WTC11 (cell line): Measurements from ENCODE around the gene CTNNA3. TPM values are rescaled to one million over a fixed set of nuclear protein-coding genes. Genes with fewer than 3 reads are reported as not detected.

Source experiments
- ATAC-seq: fragments of 200-7000 bp; cut with Tn5 transposase; 2 replicates; pipeline ENCODE4 v1.10.0; 2021; ENCODE audit warnings: mild to moderate bottlenecking, moderate library complexity
- CTCF ChIA-PET: fragments of 300-600 bp; sonication (Branson Sonifier 250); formaldehyde crosslinking; loops from one replicate; lab custom pipeline; 2021; ENCODE audit warnings: antibody characterized with exemption; lab: Charles Lee
- POLR2A ChIA-PET: fragments of 350-600 bp; sonication (Branson Sonifier 250); formaldehyde crosslinking; loops from one replicate; lab custom pipeline; 2021; ENCODE audit warnings: antibody characterized with exemption; lab: Charles Lee
- DNase-seq: peaks from one replicate; pipeline ENCODE4 v3.0.0; 2021; ENCODE audit warnings: low spot score
- H3K27ac Mint-ChIP-seq: 2 replicates; pipeline ENCODE4 v1.8.0; 2021; ENCODE audit warnings: mixed read lengths
- H3K27me3 Mint-ChIP-seq: 2 replicates; pipeline ENCODE4 v1.8.0; 2021; ENCODE audit warnings: low read depth, mild to moderate bottlenecking, moderate library complexity, mixed read lengths
- H3K36me3 Mint-ChIP-seq: 2 replicates; pipeline ENCODE4 v1.8.0; 2021; ENCODE audit warnings: mixed read lengths
- H3K4me1 Mint-ChIP-seq: 2 replicates; pipeline ENCODE4 v1.8.0; 2022; ENCODE audit warnings: mixed read lengths
- H3K4me3 Mint-ChIP-seq: 2 replicates; pipeline ENCODE4 v1.8.0; 2021; ENCODE audit warnings: mild to moderate bottlenecking, moderate library complexity, mixed read lengths
- H3K9me3 Mint-ChIP-seq: 2 replicates; pipeline ENCODE4 v1.8.0; 2021; ENCODE audit warnings: mixed read lengths
- ETV6 ChIP-seq: sonication (generic); formaldehyde crosslinking; IDR thresholded peaks from 2 replicates; pipeline ENCODE4 v1.8.1; 2022; ENCODE audit warnings: mild to moderate bottlenecking, missing genetic modification reagents
- GABPB1 ChIP-seq: sonication (generic); formaldehyde crosslinking; IDR thresholded peaks from 2 replicates; pipeline ENCODE4 v1.8.1; 2023; ENCODE audit warnings: mild to moderate bottlenecking, missing genetic modification reagents
- GRHL2 ChIP-seq: fragments of 250-450 bp; sonication (Bioruptor Pico); IDR thresholded peaks from 2 replicates; pipeline ENCODE4 v1.8.0; 2022; ENCODE audit warnings: mild to moderate bottlenecking, moderate library complexity; ENCODE audit not compliant: insufficient replicate concordance, severe bottlenecking
- JUN ChIP-seq: sonication (generic); formaldehyde crosslinking; IDR thresholded peaks from 2 replicates; pipeline ENCODE4 v1.8.0; 2023; ENCODE audit warnings: mild to moderate bottlenecking, missing genetic modification reagents
- KAT7 ChIP-seq: sonication (generic); formaldehyde crosslinking; IDR thresholded peaks from 2 replicates; pipeline ENCODE4 v1.8.1; 2023; ENCODE audit warnings: missing genetic modification reagents, mild to moderate bottlenecking, borderline replicate concordance
- MXD4 ChIP-seq: fragments of 250-450 bp; sonication (Bioruptor Pico); IDR thresholded peaks from 2 replicates; pipeline ENCODE4 v1.8.0; 2021; ENCODE audit warnings: mild to moderate bottlenecking, moderate library complexity, borderline replicate concordance
- MYBL2 ChIP-seq: sonication (generic); formaldehyde crosslinking; IDR thresholded peaks from 2 replicates; pipeline ENCODE4 v1.8.1; 2023; ENCODE audit warnings: mild to moderate bottlenecking, moderate library complexity, missing genetic modification reagents
- TCF7 ChIP-seq: sonication (generic); formaldehyde crosslinking; IDR thresholded peaks from 2 replicates; pipeline ENCODE4 v1.8.0; 2022; ENCODE audit warnings: mild to moderate bottlenecking, low read depth, missing genetic modification reagents, moderate library complexity
- ZNF121 ChIP-seq: sonication (generic); formaldehyde crosslinking; IDR thresholded peaks from 2 replicates; pipeline ENCODE4 v1.8.0; 2023; ENCODE audit warnings: missing genetic modification reagents
- ZNF138 ChIP-seq: sonication (generic); formaldehyde crosslinking; conservative IDR thresholded peaks from 2 replicates; pipeline ENCODE4 v1.8.1; 2022; ENCODE audit warnings: mild to moderate bottlenecking, moderate library complexity, missing genetic modification reagents
- ZNF219 ChIP-seq: sonication (generic); formaldehyde crosslinking; IDR thresholded peaks from 2 replicates; pipeline ENCODE4 v1.8.0; 2023; ENCODE audit warnings: missing genetic modification reagents, mild to moderate bottlenecking, borderline replicate concordance
- ZNF232 ChIP-seq: sonication (generic); formaldehyde crosslinking; IDR thresholded peaks from 2 replicates; pipeline ENCODE4 v1.8.0; 2022; ENCODE audit warnings: mild to moderate bottlenecking, missing genetic modification reagents
- ZNF317 ChIP-seq: sonication (generic); formaldehyde crosslinking; IDR thresholded peaks from 2 replicates; pipeline ENCODE4 v1.8.1; 2023; ENCODE audit warnings: low read depth, mild to moderate bottlenecking, moderate library complexity, missing genetic modification reagents, borderline replicate concordance
- ZNF423 ChIP-seq: fragments of 250-450 bp; sonication (Bioruptor Pico); IDR thresholded peaks from 2 replicates; pipeline ENCODE4 v2.1.2; 2022; ENCODE audit warnings: mild to moderate bottlenecking, moderate library complexity
- ZNF671 ChIP-seq: fragments of 250-450 bp; sonication (Bioruptor Pico); IDR thresholded peaks from 2 replicates; pipeline ENCODE4 v1.8.0; 2021; ENCODE audit warnings: mild to moderate bottlenecking
- total RNA-seq: library from RNA; stranded (reverse); gene quantifications from 3 replicates; pipeline ENCODE4 v1.2.3, GENCODE V29; 2021
- TF ChIP-seq, protein P1 (sequence below): sonication (generic); formaldehyde crosslinking; IDR thresholded peaks from 2 replicates; pipeline ENCODE4 v1.8.1; 2023; ENCODE audit warnings: mild to moderate bottlenecking, missing genetic modification reagents
- TF ChIP-seq, protein P2 (sequence below): sonication (generic); formaldehyde crosslinking; IDR thresholded peaks from 2 replicates; pipeline ENCODE4 v1.8.1; 2023; ENCODE audit warnings: mild to moderate bottlenecking, moderate library complexity, missing genetic modification reagents
- TF ChIP-seq, protein P3 (sequence below): sonication (generic); formaldehyde crosslinking; IDR thresholded peaks from 2 replicates; pipeline ENCODE4 v1.8.1; 2022; ENCODE audit warnings: low read depth, missing genetic modification reagents, borderline replicate concordance
- TF ChIP-seq, protein P4 (sequence below): fragments of 200-600 bp; IDR thresholded peaks from 2 replicates; pipeline ENCODE4 v1.8.0; 2022; ENCODE audit warnings: antibody characterized with exemption
- TF ChIP-seq, protein P5 (sequence below): sonication (generic); formaldehyde crosslinking; IDR thresholded peaks from 2 replicates; pipeline ENCODE4 v1.8.0; 2023; ENCODE audit warnings: mild to moderate bottlenecking, missing genetic modification reagents

Gene CTNNA3
- total RNA-seq, 1 experiment from 2014 or later: 6.1 TPM

DNA sequence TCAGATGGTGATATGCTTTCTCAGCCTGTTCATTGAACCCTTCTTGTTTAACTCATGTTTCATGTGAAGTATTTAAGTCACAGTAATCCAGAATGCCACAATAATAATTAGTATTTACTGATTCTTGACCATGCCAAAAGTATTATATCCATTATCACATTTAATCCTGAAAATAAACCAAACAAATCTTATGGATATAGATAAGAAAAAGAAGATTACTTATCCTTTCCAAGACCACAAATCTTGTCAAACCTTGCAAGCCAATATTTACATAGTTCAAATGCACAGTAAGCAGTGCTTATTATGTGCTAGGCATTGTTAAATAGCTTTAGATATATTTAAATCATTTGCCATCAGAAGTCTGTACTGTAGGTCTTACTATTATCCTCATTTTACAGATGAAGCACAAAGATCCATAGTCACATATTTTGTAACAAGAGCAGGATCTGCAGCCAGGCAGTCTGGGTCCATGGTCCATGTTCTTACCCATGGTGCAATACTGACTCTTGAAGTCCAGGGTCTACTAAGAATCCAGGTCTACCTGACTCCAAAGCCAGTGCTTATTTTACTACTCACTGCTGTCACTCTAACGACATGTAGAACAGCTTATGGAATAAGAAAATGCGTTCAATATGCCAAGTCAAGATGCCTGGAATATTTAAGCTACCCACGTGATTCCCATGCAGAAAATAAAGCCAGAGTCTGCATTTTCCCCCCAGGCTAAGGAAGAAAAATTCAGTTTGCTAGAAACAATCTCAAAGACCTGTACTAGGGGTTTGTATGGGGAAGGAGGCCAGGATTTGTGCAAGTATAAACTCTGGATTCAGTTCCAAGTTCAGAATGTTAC is 1755.0 kb downstream of the CTNNA3 start (continued):
- TF ChIP-seq, protein P1, sequence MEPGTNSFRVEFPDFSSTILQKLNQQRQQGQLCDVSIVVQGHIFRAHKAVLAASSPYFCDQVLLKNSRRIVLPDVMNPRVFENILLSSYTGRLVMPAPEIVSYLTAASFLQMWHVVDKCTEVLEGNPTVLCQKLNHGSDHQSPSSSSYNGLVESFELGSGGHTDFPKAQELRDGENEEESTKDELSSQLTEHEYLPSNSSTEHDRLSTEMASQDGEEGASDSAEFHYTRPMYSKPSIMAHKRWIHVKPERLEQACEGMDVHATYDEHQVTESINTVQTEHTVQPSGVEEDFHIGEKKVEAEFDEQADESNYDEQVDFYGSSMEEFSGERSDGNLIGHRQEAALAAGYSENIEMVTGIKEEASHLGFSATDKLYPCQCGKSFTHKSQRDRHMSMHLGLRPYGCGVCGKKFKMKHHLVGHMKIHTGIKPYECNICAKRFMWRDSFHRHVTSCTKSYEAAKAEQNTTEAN (CRISPR knock-in tag): no peak
- TF ChIP-seq KAT7 (CRISPR knock-in tag): no peak
- no peak for TF ChIP-seq ZNF138 (CRISPR knock-in tag)
- no peak for TF ChIP-seq ZNF219 (CRISPR knock-in tag)

DNA sequence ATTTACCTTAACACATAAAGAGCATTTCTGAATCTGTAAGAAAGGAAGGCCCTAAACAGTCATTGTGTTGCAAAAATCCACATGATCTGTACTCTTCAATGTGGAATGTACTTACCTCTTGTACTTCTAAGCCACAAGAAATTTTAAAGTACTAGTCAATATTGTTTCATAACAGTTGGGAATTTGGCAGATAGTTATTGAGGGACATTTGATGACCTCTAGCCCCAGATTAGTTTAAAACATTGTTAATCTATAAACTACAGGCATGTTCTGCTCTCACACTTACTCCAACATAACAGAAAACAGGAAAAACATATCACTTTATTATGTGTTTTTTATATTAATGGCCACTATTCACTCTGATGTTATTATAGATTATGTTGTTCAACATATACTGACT is 1755.9 kb downstream of the CTNNA3 start:
- Mint-ChIP-seq H3K9me3 (no peaks in the 10 kb centered on the region), H3K27ac (no peak overlapping the region), H3K4me3 (no peak overlapping the region), H3K4me1 (peaks cover 4% of the 10 kb centered on the region), H3K36me3 (no peaks in the 10 kb centered on the region), H3K27me3 (no peaks in the 10 kb centered on the region)
- TF ChIP-seq MYBL2 (CRISPR knock-in tag) (no peak), ZNF121 (CRISPR knock-in tag) (no peak), ZNF671 (CRISPR knock-in tag) (no peak)
- TF ChIP-seq, protein P2, sequence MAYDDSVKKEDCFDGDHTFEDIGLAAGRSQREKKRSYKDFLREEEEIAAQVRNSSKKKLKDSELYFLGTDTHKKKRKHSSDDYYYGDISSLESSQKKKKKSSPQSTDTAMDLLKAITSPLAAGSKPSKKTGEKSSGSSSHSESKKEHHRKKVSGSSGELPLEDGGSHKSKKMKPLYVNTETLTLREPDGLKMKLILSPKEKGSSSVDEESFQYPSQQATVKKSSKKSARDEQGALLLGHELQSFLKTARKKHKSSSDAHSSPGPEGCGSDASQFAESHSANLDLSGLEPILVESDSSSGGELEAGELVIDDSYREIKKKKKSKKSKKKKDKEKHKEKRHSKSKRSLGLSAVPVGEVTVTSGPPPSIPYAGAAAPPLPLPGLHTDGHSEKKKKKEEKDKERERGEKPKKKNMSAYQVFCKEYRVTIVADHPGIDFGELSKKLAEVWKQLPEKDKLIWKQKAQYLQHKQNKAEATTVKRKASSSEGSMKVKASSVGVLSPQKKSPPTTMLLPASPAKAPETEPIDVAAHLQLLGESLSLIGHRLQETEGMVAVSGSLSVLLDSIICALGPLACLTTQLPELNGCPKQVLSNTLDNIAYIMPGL (CRISPR knock-in tag): no peak
- TF ChIP-seq, protein P3, sequence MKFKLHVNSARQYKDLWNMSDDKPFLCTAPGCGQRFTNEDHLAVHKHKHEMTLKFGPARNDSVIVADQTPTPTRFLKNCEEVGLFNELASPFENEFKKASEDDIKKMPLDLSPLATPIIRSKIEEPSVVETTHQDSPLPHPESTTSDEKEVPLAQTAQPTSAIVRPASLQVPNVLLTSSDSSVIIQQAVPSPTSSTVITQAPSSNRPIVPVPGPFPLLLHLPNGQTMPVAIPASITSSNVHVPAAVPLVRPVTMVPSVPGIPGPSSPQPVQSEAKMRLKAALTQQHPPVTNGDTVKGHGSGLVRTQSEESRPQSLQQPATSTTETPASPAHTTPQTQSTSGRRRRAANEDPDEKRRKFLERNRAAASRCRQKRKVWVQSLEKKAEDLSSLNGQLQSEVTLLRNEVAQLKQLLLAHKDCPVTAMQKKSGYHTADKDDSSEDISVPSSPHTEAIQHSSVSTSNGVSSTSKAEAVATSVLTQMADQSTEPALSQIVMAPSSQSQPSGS (CRISPR knock-in tag): no peak
- TF ChIP-seq, protein P4, sequence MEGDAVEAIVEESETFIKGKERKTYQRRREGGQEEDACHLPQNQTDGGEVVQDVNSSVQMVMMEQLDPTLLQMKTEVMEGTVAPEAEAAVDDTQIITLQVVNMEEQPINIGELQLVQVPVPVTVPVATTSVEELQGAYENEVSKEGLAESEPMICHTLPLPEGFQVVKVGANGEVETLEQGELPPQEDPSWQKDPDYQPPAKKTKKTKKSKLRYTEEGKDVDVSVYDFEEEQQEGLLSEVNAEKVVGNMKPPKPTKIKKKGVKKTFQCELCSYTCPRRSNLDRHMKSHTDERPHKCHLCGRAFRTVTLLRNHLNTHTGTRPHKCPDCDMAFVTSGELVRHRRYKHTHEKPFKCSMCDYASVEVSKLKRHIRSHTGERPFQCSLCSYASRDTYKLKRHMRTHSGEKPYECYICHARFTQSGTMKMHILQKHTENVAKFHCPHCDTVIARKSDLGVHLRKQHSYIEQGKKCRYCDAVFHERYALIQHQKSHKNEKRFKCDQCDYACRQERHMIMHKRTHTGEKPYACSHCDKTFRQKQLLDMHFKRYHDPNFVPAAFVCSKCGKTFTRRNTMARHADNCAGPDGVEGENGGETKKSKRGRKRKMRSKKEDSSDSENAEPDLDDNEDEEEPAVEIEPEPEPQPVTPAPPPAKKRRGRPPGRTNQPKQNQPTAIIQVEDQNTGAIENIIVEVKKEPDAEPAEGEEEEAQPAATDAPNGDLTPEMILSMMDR: no peak
- ChIA-PET CTCF (no interaction called here), POLR2A (no interaction called here)
- no peak for ATAC-seq
- DNase-seq: no peak

DNA sequence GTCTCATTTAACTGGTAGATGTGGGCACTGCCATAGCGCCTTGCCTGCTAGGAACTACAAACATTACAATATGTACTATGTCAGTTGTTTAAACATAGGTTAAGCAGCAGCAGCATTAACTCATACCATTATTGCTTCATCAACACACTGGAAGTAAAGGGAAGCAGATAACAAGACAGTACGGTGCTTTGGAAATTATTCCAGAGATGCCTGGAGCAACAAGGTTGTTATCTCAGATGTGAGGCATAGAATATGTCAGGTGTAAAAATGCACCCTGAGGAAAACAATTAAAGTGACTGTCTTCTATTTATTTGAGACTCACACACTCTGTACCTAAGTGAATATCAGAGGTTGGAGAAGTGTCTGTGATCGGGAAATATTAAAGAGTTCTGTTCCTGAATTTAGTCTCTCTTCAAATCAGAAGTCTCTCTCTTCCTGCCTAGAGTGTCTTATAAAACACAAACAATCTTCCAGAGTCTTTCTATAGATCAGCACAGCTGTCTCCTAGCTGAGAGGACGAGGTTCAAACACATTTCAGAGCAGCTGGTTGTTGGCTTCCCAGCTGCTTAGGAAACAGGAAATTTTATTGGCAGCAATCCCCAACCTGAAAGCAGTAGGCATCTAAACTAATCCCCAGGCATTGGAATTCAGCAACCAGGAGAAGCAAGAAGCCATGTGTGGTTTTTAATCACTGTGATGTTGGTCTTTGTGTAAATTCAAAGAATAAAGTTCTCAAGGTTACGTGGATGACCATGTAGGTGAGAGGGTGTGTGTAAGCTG is 1764.5 kb downstream of the CTNNA3 start:
- Mint-ChIP-seq H3K36me3 (no peaks in the 10 kb centered on the region), H3K27me3 (no peaks in the 10 kb centered on the region), H3K9me3 (no peaks in the 10 kb centered on the region), H3K4me3 (no peak overlapping the region), H3K4me1 (peaks cover 14% of the 10 kb centered on the region), H3K27ac (peak overlapping the region; percentile 8; the same call in 1 of the 2 replicates)
- ChIA-PET CTCF (no interaction called here), POLR2A (no interaction called here)
- DNase-seq (no peak), ATAC-seq (peak; percentile 20)
- TF ChIP-seq, protein P5, sequence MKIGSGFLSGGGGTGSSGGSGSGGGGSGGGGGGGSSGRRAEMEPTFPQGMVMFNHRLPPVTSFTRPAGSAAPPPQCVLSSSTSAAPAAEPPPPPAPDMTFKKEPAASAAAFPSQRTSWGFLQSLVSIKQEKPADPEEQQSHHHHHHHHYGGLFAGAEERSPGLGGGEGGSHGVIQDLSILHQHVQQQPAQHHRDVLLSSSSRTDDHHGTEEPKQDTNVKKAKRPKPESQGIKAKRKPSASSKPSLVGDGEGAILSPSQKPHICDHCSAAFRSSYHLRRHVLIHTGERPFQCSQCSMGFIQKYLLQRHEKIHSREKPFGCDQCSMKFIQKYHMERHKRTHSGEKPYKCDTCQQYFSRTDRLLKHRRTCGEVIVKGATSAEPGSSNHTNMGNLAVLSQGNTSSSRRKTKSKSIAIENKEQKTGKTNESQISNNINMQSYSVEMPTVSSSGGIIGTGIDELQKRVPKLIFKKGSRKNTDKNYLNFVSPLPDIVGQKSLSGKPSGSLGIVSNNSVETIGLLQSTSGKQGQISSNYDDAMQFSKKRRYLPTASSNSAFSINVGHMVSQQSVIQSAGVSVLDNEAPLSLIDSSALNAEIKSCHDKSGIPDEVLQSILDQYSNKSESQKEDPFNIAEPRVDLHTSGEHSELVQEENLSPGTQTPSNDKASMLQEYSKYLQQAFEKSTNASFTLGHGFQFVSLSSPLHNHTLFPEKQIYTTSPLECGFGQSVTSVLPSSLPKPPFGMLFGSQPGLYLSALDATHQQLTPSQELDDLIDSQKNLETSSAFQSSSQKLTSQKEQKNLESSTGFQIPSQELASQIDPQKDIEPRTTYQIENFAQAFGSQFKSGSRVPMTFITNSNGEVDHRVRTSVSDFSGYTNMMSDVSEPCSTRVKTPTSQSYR (CRISPR knock-in tag): no peak
- no peak for TF ChIP-seq ZNF423 (CRISPR knock-in tag)
- TF ChIP-seq ZNF232 (CRISPR knock-in tag): no peak
- TF ChIP-seq JUN: no peak
- TF ChIP-seq ETV6 (CRISPR knock-in tag): no peak
- TF ChIP-seq GRHL2: no peak
- no peak for TF ChIP-seq GABPB1
- TF ChIP-seq TCF7 (CRISPR knock-in tag): no peak
- TF ChIP-seq ZNF317 (CRISPR knock-in tag): no peak
- TF ChIP-seq, protein P3 (CRISPR knock-in tag): no peak
- no peak for TF ChIP-seq MXD4 (CRISPR knock-in tag)
